CD4-positive, alpha-beta T cell treated with Interleukin-6 for 4 hours (primary cell): Measurements from ENCODE around the gene GPRIN3.
A peak's percentile ranks its signal among the peaks of the same experiment; 100 is the strongest.
"Not testable (repeated sequence)": the region's sequence is repeated elsewhere in the genome, so short reads cannot be mapped to it uniquely, and the experiment has no call there.

ENCODE experiments used
- DNase-seq: peaks from one replicate; pipeline ENCODE4 v3.0.0-alpha.2; 2020; ENCODE audit warnings: mixed read lengths

The GPRIN3 gene

GRCh38 chr4:89288430-89288829, 19.2 kb downstream of the GPRIN3 start:
- DNase-seq = no peak

- no peak for DNase-seq
Observed at GRCh38 chr4:89287945-89288344, 19.7 kb downstream of the GPRIN3 start.

- DNase-seq = no peak
Observed at GRCh38 chr4:89285745-89286144, 21.9 kb downstream of the GPRIN3 start.

- DNase-seq = peak; percentile 43
Observed at GRCh38 chr4:89284828-89285227, 22.8 kb downstream of the GPRIN3 start.

- DNase-seq = no peak
Observed at GRCh38 chr4:89284020-89284424, 23.6 kb downstream of the GPRIN3 start.

GRCh38 chr4:89283226-89284009, 24.2 kb downstream of the GPRIN3 start:
- DNase-seq = peak; percentile 43

GRCh38 chr4:89279385-89279784, 28.2 kb downstream of the GPRIN3 start:
- no peak for DNase-seq

GRCh38 chr4:89277412-89277811, 30.2 kb downstream of the GPRIN3 start:
- DNase-seq = no peak

GRCh38 chr4:89276296-89276695, 31.3 kb downstream of the GPRIN3 start:
- DNase-seq = no peak

- no peak for DNase-seq
Observed at GRCh38 chr4:89275587-89275986, 32.0 kb downstream of the GPRIN3 start.

- no peak for DNase-seq
Observed at GRCh38 chr4:89273741-89274141, 33.9 kb downstream of the GPRIN3 start.

GRCh38 chr4:89270792-89271191, 36.8 kb downstream of the GPRIN3 start:
- DNase-seq = no peak

- no peak for DNase-seq
Observed at GRCh38 chr4:89269121-89269666, 38.4 kb downstream of the GPRIN3 start.

GRCh38 chr4:89268679-89269078, 38.9 kb downstream of the GPRIN3 start:
- no peak for DNase-seq

GRCh38 chr4:89267846-89268245, 39.8 kb downstream of the GPRIN3 start:
- no peak for DNase-seq

GRCh38 chr4:89267392-89267791, 40.2 kb downstream of the GPRIN3 start:
- no peak for DNase-seq

GRCh38 chr4:89266128-89266527, 41.5 kb downstream of the GPRIN3 start:
- no peak for DNase-seq

- DNase-seq = no peak
Observed at GRCh38 chr4:89263265-89263664, 44.3 kb downstream of the GPRIN3 start.

- DNase-seq = no peak
Observed at GRCh38 chr4:89259301-89260028, 48.1 kb downstream of the GPRIN3 start.

GRCh38 chr4:89258506-89258905, 49.1 kb downstream of the GPRIN3 start:
- DNase-seq = no peak

GRCh38 chr4:89257376-89257775, 50.2 kb downstream of the GPRIN3 start:
- no peak for DNase-seq

GRCh38 chr4:89256203-89256800, 51.3 kb downstream of the GPRIN3 start:
- DNase-seq = no peak

- DNase-seq = peak; percentile 60
Observed at GRCh38 chr4:89254847-89255246, 52.8 kb downstream of the GPRIN3 start.

GRCh38 chr4:89254347-89254746, 53.3 kb downstream of the GPRIN3 start:
- DNase-seq = not testable (repeated sequence)
